Stimulated activated CD8-positive, alpha-beta memory T cell treated with anti-CD3 and anti-CD28 coated beads, Interleukin-2, amount 100 ng/mL, for 48 hours (primary cell): ENCODE results near the gene NHSL1.
A peak's percentile ranks its signal among the peaks of the same experiment; 100 is the strongest.

Source experiments
- DNase-seq, 2 donors: peaks; one replicate each; pipeline ENCODE4 v3.0.0-alpha.2; 2020; ENCODE audit warnings: low read depth in 2 of 2

The NHSL1 gene

GRCh38 chr6:138524526-138524925 lies 25.2 kb upstream of the NHSL1 start:
- no peak for DNase-seq

GRCh38 chr6:138523347-138524210 lies 24.3 kb upstream of the NHSL1 start:
- no peak for DNase-seq

- no peak for DNase-seq
Observed at GRCh38 chr6:138522611-138523010, 23.3 kb upstream of the NHSL1 start.

GRCh38 chr6:138521790-138522189 lies 22.5 kb upstream of the NHSL1 start:
- DNase-seq: no peak

GRCh38 chr6:138520463-138520862 lies 21.2 kb upstream of the NHSL1 start:
- no peak for DNase-seq

- no peak for DNase-seq
Observed at GRCh38 chr6:138518054-138518453, 18.8 kb upstream of the NHSL1 start.

- peak; percentile 29 to 30 for DNase-seq
Observed at GRCh38 chr6:138517635-138518034, 18.3 kb upstream of the NHSL1 start.

GRCh38 chr6:138515657-138516248 lies 16.5 kb upstream of the NHSL1 start:
- DNase-seq: no peak

GRCh38 chr6:138514860-138515540 lies 15.7 kb upstream of the NHSL1 start:
- peak in 1 of 2 donors; percentile 5 for DNase-seq

GRCh38 chr6:138512609-138513008 lies 13.3 kb upstream of the NHSL1 start:
- no peak for DNase-seq

- DNase-seq: no peak
Observed at GRCh38 chr6:138510093-138510492, 10.8 kb upstream of the NHSL1 start.

- peak in 1 of 2 donors; percentile 17 for DNase-seq
Observed at GRCh38 chr6:138509371-138509770, 10.1 kb upstream of the NHSL1 start.

GRCh38 chr6:138508676-138508988 lies 9.3 kb upstream of the NHSL1 start:
- DNase-seq: no peak

- DNase-seq: no peak
Observed at GRCh38 chr6:138507977-138508675, 8.8 kb upstream of the NHSL1 start.

- no peak for DNase-seq
Observed at GRCh38 chr6:138504764-138505689, 5.7 kb upstream of the NHSL1 start.

- no peak for DNase-seq
Observed at GRCh38 chr6:138503881-138504680, 4.8 kb upstream of the NHSL1 start.

- no peak for DNase-seq
Observed at GRCh38 chr6:138502546-138502945, 3.3 kb upstream of the NHSL1 start.

- DNase-seq: no peak
Observed at GRCh38 chr6:138500867-138501446, 1.7 kb upstream of the NHSL1 start.

GRCh38 chr6:138500045-138500665 lies 861 bp upstream of the NHSL1 start:
- DNase-seq: no peak
